ENCODE measurements around the gene CCNC. TPM values are rescaled to one million over a fixed set of nuclear protein-coding genes. Genes with fewer than 3 reads are reported as not detected.

CCNC gene
- total and polyA plus RNA-seq, 2 experiments from 2014 or later: 108 to 143 TPM

DNA sequence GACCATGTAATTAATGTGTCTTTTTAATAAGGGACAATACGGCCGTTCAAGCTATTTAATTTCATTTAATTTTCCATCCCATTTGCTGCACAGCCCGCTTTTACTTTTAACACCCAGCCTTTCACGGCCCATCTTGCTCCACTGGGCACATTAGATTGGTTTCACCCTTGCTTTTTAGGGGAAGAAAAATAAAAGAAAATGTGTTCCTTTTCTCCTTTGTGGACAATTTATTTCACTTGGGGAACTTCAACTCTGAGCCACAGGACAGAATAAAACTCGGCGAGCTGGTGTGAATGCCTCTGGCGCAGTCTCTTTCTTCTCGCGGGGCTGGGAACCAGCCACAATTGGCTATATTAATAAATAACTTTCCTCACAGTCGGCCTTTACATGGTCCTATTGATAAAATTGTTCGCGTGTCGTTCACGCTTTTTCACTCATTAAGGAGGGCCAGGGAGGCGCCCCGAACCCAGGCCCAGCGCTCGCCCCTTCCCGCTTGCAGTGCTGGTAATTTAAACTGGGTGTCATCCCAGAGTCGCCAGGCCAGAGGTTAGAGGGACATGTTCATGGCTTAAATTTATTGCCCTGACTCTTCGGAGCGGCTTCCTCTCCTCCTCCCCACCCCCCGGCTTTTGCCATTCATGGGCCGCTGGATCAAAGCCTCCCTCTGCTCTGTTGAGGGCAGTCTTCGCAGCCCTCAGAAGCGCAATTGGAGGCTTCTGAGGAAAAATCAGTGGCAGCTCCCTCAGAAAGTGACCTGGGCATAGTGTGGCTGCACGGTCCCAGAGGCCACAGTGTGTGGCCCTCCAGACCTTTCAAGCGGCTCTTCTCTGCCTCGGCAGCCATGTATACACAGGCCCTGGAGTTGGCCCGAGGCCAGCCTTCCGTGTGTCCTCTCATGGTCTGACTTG is 36.0 kb upstream of the CCNC start:
- Mint-ChIP-seq H3K27me3 (ENCODE audit: insufficient read depth, low read depth, poor library complexity) (peaks cover 98% of the 10 kb centered on the region), H3K9me3 (peaks cover 3% of the 10 kb centered on the region; the same call in 1 of the 3 replicates), H3K4me1 (peaks cover 44% of the 10 kb centered on the region), H3K36me3 (ENCODE audit: low read depth) (no peaks in the 10 kb centered on the region), H3K4me3 (peak overlapping the region; percentile 66; the same call in 2 of the 3 replicates), H3K27ac (no peak overlapping the region)
- TF ChIP-seq EZH2 (IDR thresholded peaks at IDR 0.05; ENCODE audit: low read depth, unreplicated experiment) (peak; percentile 94), POLR2AphosphoS5 (IDR thresholded peaks at IDR 0.05; ENCODE audit: low read depth) (no peak)
- DNase-seq (ENCODE audit: low spot score): peak; percentile 61
- H3K9me2 ChIP-seq (ENCODE audit: insufficient read depth): no peaks in the 10 kb centered on the region
- peaks cover 55% of the 10 kb centered on the region for H3K4me1 ChIP-seq (ENCODE audit: insufficient read depth)
- H3K36me3 ChIP-seq (ENCODE audit: insufficient read depth): no peaks in the 10 kb centered on the region
- peaks cover 100% of the 10 kb centered on the region for H3K27me3 ChIP-seq (ENCODE audit: insufficient read depth)
- H3K79me2 ChIP-seq (replicated peaks; ENCODE audit: insufficient read depth): no peaks in the 10 kb centered on the region
- H3K4me2 ChIP-seq: peak overlapping the region; percentile 83
- peak overlapping the region; percentile 54 for H3K4me3 ChIP-seq
- peak; percentile 5 for ATAC-seq
- H2AFZ ChIP-seq: no peak overlapping the region
- peaks cover 54% of the 10 kb centered on the region for H4K20me1 ChIP-seq (replicated peaks; ENCODE audit: insufficient read depth)
- H3K27ac ChIP-seq (ENCODE audit: low read depth): no peak overlapping the region
- H3F3A ChIP-seq (replicated peaks; ENCODE audit: low read depth): peaks cover 46% of the 10 kb centered on the region

DNA sequence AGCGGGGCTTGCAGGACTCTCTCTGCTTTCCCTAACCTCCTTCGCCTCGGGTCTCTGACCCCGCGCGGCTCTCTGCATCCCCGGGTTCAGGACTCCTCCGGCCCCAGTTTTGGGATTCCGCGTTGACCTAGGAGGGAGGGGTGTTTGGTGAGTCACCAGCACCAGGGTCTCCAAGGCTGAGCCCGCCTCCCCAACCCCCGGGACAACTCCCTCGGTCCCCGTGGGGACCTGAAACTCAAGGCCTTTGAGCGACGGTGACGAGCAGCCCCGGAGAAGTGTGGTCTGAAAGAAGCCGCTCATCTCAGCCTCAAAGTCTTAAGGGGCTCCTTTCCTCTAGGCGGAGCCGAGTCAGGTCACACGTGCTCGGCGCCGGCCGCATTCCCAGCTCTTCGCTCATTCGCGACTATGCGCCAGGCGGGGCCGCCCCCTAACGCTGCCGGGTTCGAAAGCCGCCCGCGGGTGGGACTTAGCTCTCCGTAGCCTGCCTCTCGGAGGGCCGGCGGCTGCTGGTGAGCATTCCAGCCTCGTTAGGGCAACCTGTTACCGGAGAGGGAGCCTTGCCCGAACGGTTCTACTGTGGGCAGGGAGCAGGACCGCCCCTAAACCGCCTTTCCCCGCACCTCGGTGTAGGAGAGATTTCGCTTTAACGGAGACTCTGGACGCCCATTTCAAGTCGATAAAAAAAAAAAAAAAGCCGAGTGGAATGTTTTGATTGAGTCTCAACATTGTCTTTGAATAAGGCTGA is 35.1 kb upstream of the CCNC start:
- H4K20me1 ChIP-seq (replicated peaks; ENCODE audit: insufficient read depth): peaks cover 51% of the 10 kb centered on the region
- H3K79me2 ChIP-seq (replicated peaks; ENCODE audit: insufficient read depth): no peaks in the 10 kb centered on the region
- peaks cover 98% of the 10 kb centered on the region for H3K27me3 Mint-ChIP-seq (ENCODE audit: insufficient read depth, low read depth, poor library complexity)
- no peaks in the 10 kb centered on the region for H3K9me2 ChIP-seq (ENCODE audit: insufficient read depth)
- DNase-seq (ENCODE audit: low spot score): peak; percentile 89
- H3K36me3 ChIP-seq (ENCODE audit: insufficient read depth): no peaks in the 10 kb centered on the region
- peak overlapping the region; percentile 83 for H3K4me2 ChIP-seq
- TF ChIP-seq EZH2 (IDR thresholded peaks at IDR 0.05; ENCODE audit: low read depth, unreplicated experiment) (peak; percentile 86), EZH2phosphoT487 (IDR thresholded peaks at IDR 0.05; ENCODE audit: unreplicated experiment) (no peak), STAT1 (IDR thresholded peaks at IDR 0.05; ENCODE audit: unreplicated experiment) (no peak), POLR2AphosphoS5 (IDR thresholded peaks at IDR 0.05; ENCODE audit: low read depth) (no peak)
- TF ChIP-seq, protein P1, sequence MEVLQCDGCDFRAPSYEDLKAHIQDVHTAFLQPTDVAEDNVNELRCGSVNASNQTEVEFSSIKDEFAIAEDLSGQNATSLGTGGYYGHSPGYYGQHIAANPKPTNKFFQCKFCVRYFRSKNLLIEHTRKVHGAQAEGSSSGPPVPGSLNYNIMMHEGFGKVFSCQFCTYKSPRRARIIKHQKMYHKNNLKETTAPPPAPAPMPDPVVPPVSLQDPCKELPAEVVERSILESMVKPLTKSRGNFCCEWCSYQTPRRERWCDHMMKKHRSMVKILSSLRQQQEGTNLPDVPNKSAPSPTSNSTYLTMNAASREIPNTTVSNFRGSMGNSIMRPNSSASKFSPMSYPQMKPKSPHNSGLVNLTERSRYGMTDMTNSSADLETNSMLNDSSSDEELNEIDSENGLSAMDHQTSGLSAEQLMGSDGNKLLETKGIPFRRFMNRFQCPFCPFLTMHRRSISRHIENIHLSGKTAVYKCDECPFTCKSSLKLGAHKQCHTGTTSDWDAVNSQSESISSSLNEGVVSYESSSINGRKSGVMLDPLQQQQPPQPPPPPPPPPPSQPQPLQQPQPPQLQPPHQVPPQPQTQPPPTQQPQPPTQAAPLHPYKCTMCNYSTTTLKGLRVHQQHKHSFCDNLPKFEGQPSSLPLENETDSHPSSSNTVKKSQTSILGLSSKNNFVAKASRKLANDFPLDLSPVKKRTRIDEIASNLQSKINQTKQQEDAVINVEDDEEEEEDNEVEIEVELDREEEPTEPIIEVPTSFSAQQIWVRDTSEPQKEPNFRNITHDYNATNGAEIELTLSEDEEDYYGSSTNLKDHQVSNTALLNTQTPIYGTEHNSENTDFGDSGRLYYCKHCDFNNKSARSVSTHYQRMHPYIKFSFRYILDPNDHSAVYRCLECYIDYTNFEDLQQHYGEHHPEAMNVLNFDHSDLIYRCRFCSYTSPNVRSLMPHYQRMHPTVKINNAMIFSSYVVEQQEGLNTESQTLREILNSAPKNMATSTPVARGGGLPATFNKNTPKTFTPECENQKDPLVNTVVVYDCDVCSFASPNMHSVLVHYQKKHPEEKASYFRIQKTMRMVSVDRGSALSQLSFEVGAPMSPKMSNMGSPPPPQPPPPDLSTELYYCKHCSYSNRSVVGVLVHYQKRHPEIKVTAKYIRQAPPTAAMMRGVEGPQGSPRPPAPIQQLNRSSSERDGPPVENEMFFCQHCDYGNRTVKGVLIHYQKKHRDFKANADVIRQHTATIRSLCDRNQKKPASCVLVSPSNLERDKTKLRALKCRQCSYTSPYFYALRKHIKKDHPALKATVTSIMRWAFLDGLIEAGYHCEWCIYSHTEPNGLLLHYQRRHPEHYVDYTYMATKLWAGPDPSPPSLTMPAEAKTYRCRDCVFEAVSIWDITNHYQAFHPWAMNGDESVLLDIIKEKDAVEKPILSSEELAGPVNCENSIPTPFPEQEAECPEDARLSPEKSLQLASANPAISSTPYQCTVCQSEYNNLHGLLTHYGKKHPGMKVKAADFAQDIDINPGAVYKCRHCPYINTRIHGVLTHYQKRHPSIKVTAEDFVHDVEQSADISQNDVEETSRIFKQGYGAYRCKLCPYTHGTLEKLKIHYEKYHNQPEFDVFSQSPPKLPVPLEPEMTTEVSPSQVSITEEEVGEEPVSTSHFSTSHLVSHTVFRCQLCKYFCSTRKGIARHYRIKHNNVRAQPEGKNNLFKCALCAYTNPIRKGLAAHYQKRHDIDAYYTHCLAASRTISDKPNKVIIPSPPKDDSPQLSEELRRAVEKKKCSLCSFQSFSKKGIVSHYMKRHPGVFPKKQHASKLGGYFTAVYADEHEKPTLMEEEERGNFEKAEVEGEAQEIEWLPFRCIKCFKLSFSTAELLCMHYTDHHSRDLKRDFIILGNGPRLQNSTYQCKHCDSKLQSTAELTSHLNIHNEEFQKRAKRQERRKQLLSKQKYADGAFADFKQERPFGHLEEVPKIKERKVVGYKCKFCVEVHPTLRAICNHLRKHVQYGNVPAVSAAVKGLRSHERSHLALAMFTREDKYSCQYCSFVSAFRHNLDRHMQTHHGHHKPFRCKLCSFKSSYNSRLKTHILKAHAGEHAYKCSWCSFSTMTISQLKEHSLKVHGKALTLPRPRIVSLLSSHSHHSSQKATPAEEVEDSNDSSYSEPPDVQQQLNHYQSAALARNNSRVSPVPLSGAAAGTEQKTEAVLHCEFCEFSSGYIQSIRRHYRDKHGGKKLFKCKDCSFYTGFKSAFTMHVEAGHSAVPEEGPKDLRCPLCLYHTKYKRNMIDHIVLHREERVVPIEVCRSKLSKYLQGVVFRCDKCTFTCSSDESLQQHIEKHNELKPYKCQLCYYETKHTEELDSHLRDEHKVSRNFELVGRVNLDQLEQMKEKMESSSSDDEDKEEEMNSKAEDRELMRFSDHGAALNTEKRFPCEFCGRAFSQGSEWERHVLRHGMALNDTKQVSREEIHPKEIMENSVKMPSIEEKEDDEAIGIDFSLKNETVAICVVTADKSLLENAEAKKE (CRISPR knock-in tag; IDR thresholded peaks at IDR 0.05): no peak
- TF ChIP-seq, protein P2, sequence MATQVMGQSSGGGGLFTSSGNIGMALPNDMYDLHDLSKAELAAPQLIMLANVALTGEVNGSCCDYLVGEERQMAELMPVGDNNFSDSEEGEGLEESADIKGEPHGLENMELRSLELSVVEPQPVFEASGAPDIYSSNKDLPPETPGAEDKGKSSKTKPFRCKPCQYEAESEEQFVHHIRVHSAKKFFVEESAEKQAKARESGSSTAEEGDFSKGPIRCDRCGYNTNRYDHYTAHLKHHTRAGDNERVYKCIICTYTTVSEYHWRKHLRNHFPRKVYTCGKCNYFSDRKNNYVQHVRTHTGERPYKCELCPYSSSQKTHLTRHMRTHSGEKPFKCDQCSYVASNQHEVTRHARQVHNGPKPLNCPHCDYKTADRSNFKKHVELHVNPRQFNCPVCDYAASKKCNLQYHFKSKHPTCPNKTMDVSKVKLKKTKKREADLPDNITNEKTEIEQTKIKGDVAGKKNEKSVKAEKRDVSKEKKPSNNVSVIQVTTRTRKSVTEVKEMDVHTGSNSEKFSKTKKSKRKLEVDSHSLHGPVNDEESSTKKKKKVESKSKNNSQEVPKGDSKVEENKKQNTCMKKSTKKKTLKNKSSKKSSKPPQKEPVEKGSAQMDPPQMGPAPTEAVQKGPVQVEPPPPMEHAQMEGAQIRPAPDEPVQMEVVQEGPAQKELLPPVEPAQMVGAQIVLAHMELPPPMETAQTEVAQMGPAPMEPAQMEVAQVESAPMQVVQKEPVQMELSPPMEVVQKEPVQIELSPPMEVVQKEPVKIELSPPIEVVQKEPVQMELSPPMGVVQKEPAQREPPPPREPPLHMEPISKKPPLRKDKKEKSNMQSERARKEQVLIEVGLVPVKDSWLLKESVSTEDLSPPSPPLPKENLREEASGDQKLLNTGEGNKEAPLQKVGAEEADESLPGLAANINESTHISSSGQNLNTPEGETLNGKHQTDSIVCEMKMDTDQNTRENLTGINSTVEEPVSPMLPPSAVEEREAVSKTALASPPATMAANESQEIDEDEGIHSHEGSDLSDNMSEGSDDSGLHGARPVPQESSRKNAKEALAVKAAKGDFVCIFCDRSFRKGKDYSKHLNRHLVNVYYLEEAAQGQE (IDR thresholded peaks at IDR 0.05; ENCODE audit: unreplicated experiment): no peak
- TF ChIP-seq, protein P3, sequence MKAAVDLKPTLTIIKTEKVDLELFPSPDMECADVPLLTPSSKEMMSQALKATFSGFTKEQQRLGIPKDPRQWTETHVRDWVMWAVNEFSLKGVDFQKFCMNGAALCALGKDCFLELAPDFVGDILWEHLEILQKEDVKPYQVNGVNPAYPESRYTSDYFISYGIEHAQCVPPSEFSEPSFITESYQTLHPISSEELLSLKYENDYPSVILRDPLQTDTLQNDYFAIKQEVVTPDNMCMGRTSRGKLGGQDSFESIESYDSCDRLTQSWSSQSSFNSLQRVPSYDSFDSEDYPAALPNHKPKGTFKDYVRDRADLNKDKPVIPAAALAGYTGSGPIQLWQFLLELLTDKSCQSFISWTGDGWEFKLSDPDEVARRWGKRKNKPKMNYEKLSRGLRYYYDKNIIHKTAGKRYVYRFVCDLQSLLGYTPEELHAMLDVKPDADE (IDR thresholded peaks at IDR 0.05): no peak
- peak overlapping the region; percentile 92 for H2AFZ ChIP-seq
- no peaks in the 10 kb centered on the region for H3K36me3 Mint-ChIP-seq (ENCODE audit: low read depth)
- H3K4me3 ChIP-seq: peak overlapping the region; percentile 54
- H3K27me3 ChIP-seq (ENCODE audit: insufficient read depth): peaks cover 100% of the 10 kb centered on the region
- H3F3A ChIP-seq (replicated peaks; ENCODE audit: low read depth): peaks cover 40% of the 10 kb centered on the region
- no peak overlapping the region for H3K27ac ChIP-seq (ENCODE audit: low read depth)
- peaks cover 37% of the 10 kb centered on the region for H3K4me1 Mint-ChIP-seq
- H3K4me1 ChIP-seq (ENCODE audit: insufficient read depth): peaks cover 46% of the 10 kb centered on the region
- H3K9me3 Mint-ChIP-seq: peaks cover 3% of the 10 kb centered on the region; the same call in 1 of the 3 replicates
- no peak overlapping the region for H3K27ac Mint-ChIP-seq
- peak; percentile 62 for ATAC-seq
- peak overlapping the region; percentile 66 for H3K4me3 Mint-ChIP-seq

Data from GM23338 (cell line).